GM21619 (cell line): ENCODE measurements around the gene LAMA2.

Source experiments
- ATAC-seq: cut with Tn5 transposase; IDR thresholded peaks from one replicate; pipeline ENCODE4 v1.9.1; 2021; ENCODE audit not compliant: unreplicated experiment

LAMA2 gene

GRCh38 chr6:129544892-129545612 is 662.1 kb downstream of the LAMA2 start:
- ATAC-seq, result no peak

GRCh38 chr6:129546702-129547101 is 663.8 kb downstream of the LAMA2 start:
- ATAC-seq, result no peak

- ATAC-seq, result no peak
Observed at GRCh38 chr6:129551486-129551885, 668.5 kb downstream of the LAMA2 start.

GRCh38 chr6:129552413-129552812 is 669.5 kb downstream of the LAMA2 start:
- ATAC-seq, result no peak

GRCh38 chr6:129555206-129555832 is 672.4 kb downstream of the LAMA2 start:
- no peak for ATAC-seq

GRCh38 chr6:129558248-129558647 is 675.3 kb downstream of the LAMA2 start:
- no peak for ATAC-seq

GRCh38 chr6:129565366-129565765 is 682.4 kb downstream of the LAMA2 start:
- no peak for ATAC-seq

GRCh38 chr6:129565811-129566210 is 682.9 kb downstream of the LAMA2 start:
- ATAC-seq, result no peak
